ENCODE results near the gene CENPN. TPM values are rescaled to one million over a fixed set of nuclear protein-coding genes. Genes with fewer than 3 reads are reported as not detected.
A peak's percentile ranks its signal among the peaks of the same experiment; 100 is the strongest.

CENPN gene
- total and polyA plus RNA-seq, 10 donors: 2.2 to 12.7 (median 6.2) TPM

GRCh38 chr16:81077076-81077940, 70.3 kb downstream of the CENPN start, which contains the start of gene C16orf46:
Gene C16orf46 (minus strand): TSS chr16:81077238. CDS start chr16:81063955, 13,283 bp downstream.
- DNase-seq: peak; percentile 100
- intact Hi-C loops (cut with DNase I; ENCODE audit: low total_unique reads): loop anchor here (5.0 kb wide), 1 partner anchor 40 kb away; the partner anchor contains the start of gene ATMIN
- peaks cover 0 to 14% (median 11%) of the 10 kb centered on the region in 6 donors for H3K4me1 ChIP-seq
- H3K27me3 ChIP-seq (replicated peaks in 1 of 7): no peaks in the 10 kb centered on the region
- H3K36me3 ChIP-seq: no peaks in the 10 kb centered on the region
- TF ChIP-seq POLR2AphosphoS5 (IDR thresholded peaks at IDR 0.05) (peak; percentile 96 to 97 (median 96)), POLR2A (IDR thresholded peaks at IDR 0.05) (peak in 2 of 3 donors; percentile 57 to 63)
- TF ChIP-seq, protein P1, sequence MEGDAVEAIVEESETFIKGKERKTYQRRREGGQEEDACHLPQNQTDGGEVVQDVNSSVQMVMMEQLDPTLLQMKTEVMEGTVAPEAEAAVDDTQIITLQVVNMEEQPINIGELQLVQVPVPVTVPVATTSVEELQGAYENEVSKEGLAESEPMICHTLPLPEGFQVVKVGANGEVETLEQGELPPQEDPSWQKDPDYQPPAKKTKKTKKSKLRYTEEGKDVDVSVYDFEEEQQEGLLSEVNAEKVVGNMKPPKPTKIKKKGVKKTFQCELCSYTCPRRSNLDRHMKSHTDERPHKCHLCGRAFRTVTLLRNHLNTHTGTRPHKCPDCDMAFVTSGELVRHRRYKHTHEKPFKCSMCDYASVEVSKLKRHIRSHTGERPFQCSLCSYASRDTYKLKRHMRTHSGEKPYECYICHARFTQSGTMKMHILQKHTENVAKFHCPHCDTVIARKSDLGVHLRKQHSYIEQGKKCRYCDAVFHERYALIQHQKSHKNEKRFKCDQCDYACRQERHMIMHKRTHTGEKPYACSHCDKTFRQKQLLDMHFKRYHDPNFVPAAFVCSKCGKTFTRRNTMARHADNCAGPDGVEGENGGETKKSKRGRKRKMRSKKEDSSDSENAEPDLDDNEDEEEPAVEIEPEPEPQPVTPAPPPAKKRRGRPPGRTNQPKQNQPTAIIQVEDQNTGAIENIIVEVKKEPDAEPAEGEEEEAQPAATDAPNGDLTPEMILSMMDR (IDR thresholded peaks at IDR 0.05 in 8 of 11, conservative IDR thresholded peaks at IDR 0.05 in 3 of 11): peak in 2 of 11 experiments; percentile 5 to 18
- H3K9me3 ChIP-seq: no peaks in the 10 kb centered on the region
- H3K27ac ChIP-seq: peak within 1 kb of the TSS; percentile 87 to 98 (median 95)
- H3K4me3 ChIP-seq: peak within 1 kb of the TSS; percentile 75 to 98 (median 89)
- WGBS, 5 donors: 12 to 21% (median 12%) methylated on average over 31 to 59 of the region's 59 CpGs

GRCh38 chr16:81080233-81080632, 73.2 kb downstream of the CENPN start:
- Histone ChIP-seq H3K9me3 (no peaks in the 10 kb centered on the region), H3K36me3 (peaks cover 0 to 9% (median 2%) of the 10 kb centered on the region in 6 donors), H3K4me3 (no peak overlapping the region), H3K4me1 (peaks cover 0 to 14% (median 11%) of the 10 kb centered on the region in 6 donors), H3K27me3 (replicated peaks in 1 of 7) (no peaks in the 10 kb centered on the region), H3K27ac (no peak overlapping the region)
- DNase-seq: no peak
- intact Hi-C loops (cut with DNase I; ENCODE audit: low total_unique reads): no loop called here
- 76 to 100% (median 93%) methylated on average over 1 of the region's 1 CpG for WGBS, 5 donors
- TF ChIP-seq POLR2AphosphoS5 (IDR thresholded peaks at IDR 0.05) (no peak), POLR2A (IDR thresholded peaks at IDR 0.05) (no peak)
- TF ChIP-seq, protein P1 (IDR thresholded peaks at IDR 0.05 in 8 of 11, conservative IDR thresholded peaks at IDR 0.05 in 3 of 11): no peak

DNA sequence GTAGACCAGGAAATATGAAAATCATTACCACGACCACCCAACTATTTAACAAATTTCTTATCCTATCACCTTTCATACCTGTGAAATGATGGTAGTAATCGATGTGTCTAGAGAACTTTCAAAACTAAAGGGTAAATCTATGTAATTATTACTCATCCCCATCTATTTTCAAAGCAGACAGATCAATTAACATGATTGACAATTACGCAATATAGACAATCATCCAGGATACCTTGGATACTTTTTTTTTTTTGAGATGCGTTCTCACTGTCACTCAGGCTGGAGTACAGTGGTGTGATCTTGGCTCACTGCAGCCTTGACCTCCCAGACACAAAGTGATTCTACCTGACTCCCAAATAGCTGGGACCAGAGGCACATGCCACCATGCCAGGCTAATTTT, 74.0 kb downstream of the CENPN start:
- no peaks in the 10 kb centered on the region for H3K9me3 ChIP-seq
- peaks cover 0 to 9% (median 2%) of the 10 kb centered on the region in 6 donors for H3K36me3 ChIP-seq
- no peak overlapping the region for H3K4me3 ChIP-seq
- DNase-seq: no peak
- H3K4me1 ChIP-seq: peaks cover 0 to 13% (median 10%) of the 10 kb centered on the region in 6 donors
- H3K27ac ChIP-seq: no peak overlapping the region
- intact Hi-C loops (cut with DNase I; ENCODE audit: low total_unique reads): no loop called here
- no peak for TF ChIP-seq POLR2A (IDR thresholded peaks at IDR 0.05)
- TF ChIP-seq, protein P1 (IDR thresholded peaks at IDR 0.05 in 8 of 11, conservative IDR thresholded peaks at IDR 0.05 in 3 of 11): no peak
- TF ChIP-seq POLR2AphosphoS5 (IDR thresholded peaks at IDR 0.05): no peak
- no peaks in the 10 kb centered on the region for H3K27me3 ChIP-seq (replicated peaks in 1 of 7)
- 89 to 97% (median 94%) methylated on average over 4 of the region's 4 CpGs for WGBS, 5 donors

Small RNA genes within 50 kb of the gene (small RNA-seq; reads per million reads assigned to genes)
- gene AC092718.3: 0 reads per million in 4 donors

Other genes starting within 250 kb of the CENPN start
- gene CDYL2, start 202.6 kb upstream of the CENPN start, total RNA-seq: 10 to 100 TPM in 5 of 7 donors, 1 to 10 TPM in 2; 7.1 to 28.3 (median 18.0) TPM
- gene CDYL2, start 202.6 kb upstream of the CENPN start, polyA plus RNA-seq: 1 to 10 TPM; 1.4 to 2.1 (median 1.6) TPM
- 10 to 100 TPM; 28.6 to 72.2 (median 41.3) TPM for gene CMC2, start 329 bp upstream of the CENPN start, total RNA-seq
- 100 to 1,000 TPM in 1 of 3 donors, 10 to 100 TPM in 2; 66.7 to 104 (median 77.0) TPM for gene CMC2, start 329 bp upstream of the CENPN start, polyA plus RNA-seq
- gene ATMIN, start 28.6 kb downstream of the CENPN start, total RNA-seq: 10 to 100 TPM; 21.0 to 34.3 (median 29.0) TPM
- gene ATMIN, start 28.6 kb downstream of the CENPN start, polyA plus RNA-seq: 10 to 100 TPM in 2 of 3 donors, 1 to 10 TPM in 1; 9.7 to 11.3 (median 10.6) TPM
- gene C16orf46, start 70.0 kb downstream of the CENPN start, total RNA-seq: 1 to 10 TPM in 2 of 7 donors, under 1 TPM in 1, not detected in 4; 0.91 to 1.1 (median 1.1) TPM
- under 1 TPM; 0.24 to 0.38 (median 0.26) TPM for gene C16orf46, start 70.0 kb downstream of the CENPN start, polyA plus RNA-seq
- 10 to 100 TPM in 1 of 7 donors, 1 to 10 TPM in 6; 7.3 to 12.9 (median 7.6) TPM for gene GCSH, start 89.2 kb downstream of the CENPN start, total RNA-seq
- 10 to 100 TPM in 1 of 3 donors, 1 to 10 TPM in 2; 8.3 to 14.8 (median 10.0) TPM for gene GCSH, start 89.2 kb downstream of the CENPN start, polyA plus RNA-seq
- not detected for gene BCO1, start 231.5 kb downstream of the CENPN start, total RNA-seq
- not detected for gene BCO1, start 231.5 kb downstream of the CENPN start, polyA plus RNA-seq